Neuronal stem cell (in vitro differentiated cells): ENCODE measurements around the gene PARD3B.
A peak's percentile ranks its signal among the peaks of the same experiment; 100 is the strongest.

Source experiments
- DNase-seq: peaks from one replicate; pipeline ENCODE4 v3.0.0-alpha.2; 2013; ENCODE audit warnings: low spot score
- H2AFZ ChIP-seq: one replicate; pipeline ENCODE4 v1.6.1; 2013; ENCODE audit warnings: mild to moderate bottlenecking, low read length, inconsistent platforms
- H2AK5ac ChIP-seq: 2 replicates; pipeline ENCODE4 v1.6.1; 2013; ENCODE audit warnings: low read depth, mild to moderate bottlenecking, inconsistent platforms, low read length, moderate library complexity, mixed read lengths
- H2BK120ac ChIP-seq: 2 replicates; pipeline ENCODE4 v1.6.1; 2013; ENCODE audit warnings: low read depth, mild to moderate bottlenecking, inconsistent platforms, low read length, moderate library complexity, mixed read lengths
- H2BK12ac ChIP-seq: one replicate; pipeline ENCODE4 v1.6.1; 2013; ENCODE audit warnings: low read length, inconsistent platforms
- H2BK15ac ChIP-seq: 2 replicates; pipeline ENCODE4 v1.6.1; 2013; ENCODE audit warnings: mild to moderate bottlenecking, low read length, inconsistent platforms, mixed read lengths
- H2BK5ac ChIP-seq: one replicate; pipeline ENCODE4 v1.6.1; 2013; ENCODE audit warnings: inconsistent platforms, mild to moderate bottlenecking, low read length, moderate library complexity
- H3K14ac ChIP-seq: one replicate; pipeline ENCODE4 v1.6.1; 2013; ENCODE audit warnings: low read length, inconsistent platforms
- H3K18ac ChIP-seq: 2 replicates; pipeline ENCODE4 v1.6.1; 2013; ENCODE audit warnings: low read length, inconsistent platforms
- H3K23ac ChIP-seq: 2 replicates; pipeline ENCODE4 v1.6.1; 2013; ENCODE audit warnings: low read depth, mild to moderate bottlenecking, mixed read lengths, low read length, inconsistent platforms; ENCODE audit not compliant: poor library complexity
- H3K27ac ChIP-seq: replicated peaks from 3 replicates; pipeline ENCODE4 v1.5.1; 2013; ENCODE audit warnings: low read length, inconsistent platforms
- H3K27me3 ChIP-seq, 3 experiments: 2 replicates each; pipeline ENCODE4 v1.6.1; 2013; ENCODE audit warnings: low read length in 3 of 3, mild to moderate bottlenecking in 2 of 3, inconsistent platforms in 1 of 3, low read depth in 1 of 3, mixed read lengths in 1 of 3, moderate library complexity in 1 of 3; ENCODE audit not compliant: control insufficient read depth in 3 of 3, insufficient read depth in 3 of 3
- H3K36me3 ChIP-seq, 2 donors: replicated peaks in 1 of 2; 2 replicates each; pipeline ENCODE4 v1.6.1; 2013; ENCODE audit warnings: low read length in 2 of 2; ENCODE audit not compliant: control insufficient read depth in 2 of 2, insufficient read depth in 2 of 2
- H3K4ac ChIP-seq: 2 replicates; pipeline ENCODE4 v1.6.1; 2013; ENCODE audit warnings: inconsistent platforms, mild to moderate bottlenecking, low read length, moderate library complexity
- H3K4me1 ChIP-seq, 2 donors: 1 replicate in 1 of 2; 2 replicates in 1 of 2; pipeline ENCODE4 v1.6.1; 2013; ENCODE audit warnings: low read length in 2 of 2, low read depth in 1 of 2; ENCODE audit not compliant: control insufficient read depth in 2 of 2, insufficient read depth in 1 of 2
- H3K4me2 ChIP-seq: one replicate; pipeline ENCODE4 v1.6.1; 2013; ENCODE audit warnings: mild to moderate bottlenecking, low read length, inconsistent platforms; ENCODE audit not compliant: insufficient read depth, poor library complexity, severe bottlenecking
- H3K4me3 ChIP-seq, 2 donors: 2 replicates each; pipeline ENCODE4 v1.5.1; 2013; ENCODE audit warnings: low read length in 2 of 2, mild to moderate bottlenecking in 2 of 2, inconsistent platforms in 1 of 2, moderate library complexity in 1 of 2
- H3K79me1 ChIP-seq: one replicate; pipeline ENCODE4 v1.6.1; 2013; ENCODE audit warnings: low read depth, mild to moderate bottlenecking, inconsistent platforms, low read length, moderate library complexity
- H3K9ac ChIP-seq: one replicate; pipeline ENCODE4 v1.6.1; 2013; ENCODE audit warnings: mild to moderate bottlenecking, low read depth, low read length, inconsistent platforms; ENCODE audit not compliant: poor library complexity
- H3K9me3 ChIP-seq, 2 donors: replicated peaks in 1 of 2; 2 replicates each; pipeline versions ENCODE3 to v1.6.1; 2013; ENCODE audit warnings: low read length in 2 of 2, mild to moderate bottlenecking in 2 of 2, inconsistent platforms in 1 of 2, low read depth in 1 of 2, mixed read lengths in 1 of 2, moderate library complexity in 1 of 2; ENCODE audit not compliant: control insufficient read depth in 2 of 2, insufficient read depth in 1 of 2
- H4K8ac ChIP-seq: one replicate; pipeline ENCODE4 v1.6.1; 2013; ENCODE audit warnings: low read depth, mild to moderate bottlenecking, inconsistent platforms, low read length, moderate library complexity
- H4K91ac ChIP-seq: one replicate; pipeline ENCODE4 v1.6.1; 2013; ENCODE audit warnings: low read length, low read depth, mild to moderate bottlenecking, inconsistent platforms; ENCODE audit not compliant: poor library complexity
- WGBS, 2 donors: extraction: QIAGEN DNeasy Blood & Tissue Kit; methylation state at CpG; one replicate each; pipeline ENCODE4 v1.1.7; 2013; ENCODE audit warnings: missing lambda C conversion rate in 2 of 2, mixed read lengths in 1 of 2; ENCODE audit not compliant: insufficient read length in 2 of 2, insufficient replicate concordance in 1 of 2; ENCODE audit errors: extremely low coverage in 2 of 2; 5-methylcytosine and 5-hydroxymethylcytosine counted together

Gene PARD3B

GRCh38 chr2:205593891-205594290, 1048.6 kb downstream of the PARD3B start:
- Histone ChIP-seq H3K14ac (no peak overlapping the region), H3K79me1 (no peaks in the 10 kb centered on the region), H3K27ac (no peak overlapping the region), H2AFZ (no peak overlapping the region), H2BK5ac (no peak overlapping the region), H3K27me3 (no peaks in the 10 kb centered on the region), H2BK120ac (no peak overlapping the region), H3K4me3 (no peak overlapping the region), H3K18ac (no peak overlapping the region), H3K4me2 (no peak overlapping the region), H4K8ac (no peak overlapping the region), H3K4ac (no peak overlapping the region), H2BK12ac (no peak overlapping the region), H3K23ac (no peak overlapping the region), H2AK5ac (no peak overlapping the region), H4K91ac (no peak overlapping the region), H3K9me3 (no peaks in the 10 kb centered on the region), H2BK15ac (no peak overlapping the region), H3K4me1 (no peaks in the 10 kb centered on the region), H3K36me3 (no peaks in the 10 kb centered on the region), H3K9ac (no peak overlapping the region)
- no peak for DNase-seq
- WGBS, 2 donors: no CpG with 5 or more reads among the region's 4 CpGs

- H3K9ac ChIP-seq: no peak overlapping the region
- H2BK120ac ChIP-seq: no peak overlapping the region
- H2AK5ac ChIP-seq: no peak overlapping the region
- no peaks in the 10 kb centered on the region for H3K79me1 ChIP-seq
- no peak overlapping the region for H2BK15ac ChIP-seq
- H3K23ac ChIP-seq: no peak overlapping the region
- H2BK5ac ChIP-seq: no peak overlapping the region
- no peaks in the 10 kb centered on the region for H3K4me1 ChIP-seq
- H3K4ac ChIP-seq: no peak overlapping the region
- H3K9me3 ChIP-seq: no peaks in the 10 kb centered on the region
- H2AFZ ChIP-seq: no peak overlapping the region
- no peaks in the 10 kb centered on the region for H3K27me3 ChIP-seq
- no CpG with 5 or more reads among the region's 2 CpGs for WGBS, 2 donors
- no peak overlapping the region for H4K8ac ChIP-seq
- H3K18ac ChIP-seq: no peak overlapping the region
- H3K4me3 ChIP-seq: no peak overlapping the region
- DNase-seq: no peak
- no peak overlapping the region for H3K14ac ChIP-seq
- no peaks in the 10 kb centered on the region for H3K36me3 ChIP-seq
- H2BK12ac ChIP-seq: no peak overlapping the region
- no peak overlapping the region for H3K27ac ChIP-seq
- no peak overlapping the region for H4K91ac ChIP-seq
- H3K4me2 ChIP-seq: no peak overlapping the region
Observed at GRCh38 chr2:205596581-205596980, 1051.3 kb downstream of the PARD3B start.

GRCh38 chr2:205605638-205606304, 1060.5 kb downstream of the PARD3B start:
- DNase-seq: no peak
- H3K4me3 ChIP-seq: no peak overlapping the region
- no CpG with 5 or more reads among the region's 11 CpGs for WGBS, 2 donors
- no peak overlapping the region for H4K8ac ChIP-seq
- H2BK120ac ChIP-seq: no peak overlapping the region
- H3K9ac ChIP-seq: peak overlapping the region; percentile 27
- H2BK5ac ChIP-seq: no peak overlapping the region
- H2BK12ac ChIP-seq: no peak overlapping the region
- H3K4ac ChIP-seq: no peak overlapping the region
- H3K18ac ChIP-seq: no peak overlapping the region
- H2AFZ ChIP-seq: no peak overlapping the region
- no peak overlapping the region for H3K14ac ChIP-seq
- H4K91ac ChIP-seq: no peak overlapping the region
- H3K27ac ChIP-seq: no peak overlapping the region
- no peak overlapping the region for H3K4me2 ChIP-seq
- no peak overlapping the region for H2BK15ac ChIP-seq
- no peaks in the 10 kb centered on the region for H3K27me3 ChIP-seq
- no peak overlapping the region for H2AK5ac ChIP-seq
- H3K9me3 ChIP-seq: peaks cover 6 to 14% of the 10 kb centered on the region in 2 donors
- H3K79me1 ChIP-seq: no peaks in the 10 kb centered on the region
- H3K36me3 ChIP-seq: no peaks in the 10 kb centered on the region
- no peak overlapping the region for H3K23ac ChIP-seq
- H3K4me1 ChIP-seq: peaks cover 0 to 1% of the 10 kb centered on the region in 2 donors

GRCh38 chr2:205607146-205607545, 1061.9 kb downstream of the PARD3B start:
- H2AFZ ChIP-seq: no peak overlapping the region
- H4K8ac ChIP-seq: no peak overlapping the region
- H2BK15ac ChIP-seq: no peak overlapping the region
- H3K4me3 ChIP-seq: no peak overlapping the region
- no peaks in the 10 kb centered on the region for H3K27me3 ChIP-seq
- H3K36me3 ChIP-seq: no peaks in the 10 kb centered on the region
- H4K91ac ChIP-seq: no peak overlapping the region
- peaks cover 0 to 1% of the 10 kb centered on the region in 2 donors for H3K4me1 ChIP-seq
- H3K4me2 ChIP-seq: no peak overlapping the region
- H3K14ac ChIP-seq: no peak overlapping the region
- H2AK5ac ChIP-seq: no peak overlapping the region
- no peak overlapping the region for H2BK120ac ChIP-seq
- no peak overlapping the region for H3K18ac ChIP-seq
- no peaks in the 10 kb centered on the region for H3K79me1 ChIP-seq
- no peak overlapping the region for H3K23ac ChIP-seq
- no peak for DNase-seq
- no peak overlapping the region for H3K4ac ChIP-seq
- H2BK12ac ChIP-seq: no peak overlapping the region
- no peak overlapping the region for H2BK5ac ChIP-seq
- WGBS, 2 donors: no CpG with 5 or more reads among the region's 3 CpGs
- H3K27ac ChIP-seq: no peak overlapping the region
- no peak overlapping the region for H3K9ac ChIP-seq
- peaks cover 6 to 14% of the 10 kb centered on the region in 2 donors for H3K9me3 ChIP-seq
